ENCODE data around the gene SOX10. TPM values are rescaled to one million over a fixed set of nuclear protein-coding genes. Genes with fewer than 3 reads are reported as not detected.

SOX10 gene
- total RNA-seq, 4 donors from 2014 or later: 7.8 to 45.2 (median 29.7) TPM

DNA sequence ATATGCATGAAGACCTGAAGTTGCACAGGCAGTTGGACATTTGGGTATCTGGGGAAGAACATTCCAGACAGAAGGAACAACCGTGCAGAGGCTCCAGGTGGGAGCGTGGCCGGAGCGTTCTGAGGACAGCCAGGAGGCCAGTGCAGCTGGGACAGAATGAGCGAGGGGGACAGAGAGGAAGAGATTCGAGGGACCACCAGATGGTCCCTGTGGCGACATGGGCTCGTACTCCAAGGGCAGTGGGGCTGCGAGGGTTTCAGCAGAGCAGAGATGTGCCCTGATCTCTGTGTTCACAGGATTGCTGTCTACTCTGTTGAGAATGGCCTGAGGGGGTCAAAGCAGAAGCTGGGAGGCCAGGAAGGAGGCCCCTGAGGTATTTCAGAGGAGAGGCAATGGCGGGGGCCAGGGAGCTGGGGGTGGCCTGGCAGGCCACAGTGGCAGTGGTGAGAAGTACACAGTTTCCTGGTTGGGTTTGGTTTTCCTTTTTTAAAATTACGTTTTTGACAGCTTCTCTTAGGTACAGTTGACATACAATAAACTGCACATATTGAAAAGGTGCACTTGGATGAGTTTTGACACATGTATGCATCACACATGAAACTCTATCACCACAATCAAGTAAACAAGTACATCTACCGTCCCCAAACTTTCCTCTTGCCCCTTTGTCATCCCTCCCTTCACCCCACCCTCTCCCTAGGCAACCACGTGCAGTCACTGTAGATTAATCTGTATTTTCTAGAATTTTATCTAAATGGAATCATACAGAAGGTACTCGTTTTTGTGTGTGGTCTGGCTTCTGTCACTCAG is 24.8 kb upstream of the SOX10 start:
- WGBS, 2 donors: 77 to 80% methylated on average over 14 of the region's 14 CpGs
- intact Hi-C loops (cut with DNase I; ENCODE audit: low total_unique reads): no loop called here
- no peak for DNase-seq (ENCODE audit: low spot score in 2 of 2)
- H3K4me3 ChIP-seq (ENCODE audit: low read depth, poor library complexity, severe bottlenecking): no peak overlapping the region
- TF ChIP-seq, protein P1, sequence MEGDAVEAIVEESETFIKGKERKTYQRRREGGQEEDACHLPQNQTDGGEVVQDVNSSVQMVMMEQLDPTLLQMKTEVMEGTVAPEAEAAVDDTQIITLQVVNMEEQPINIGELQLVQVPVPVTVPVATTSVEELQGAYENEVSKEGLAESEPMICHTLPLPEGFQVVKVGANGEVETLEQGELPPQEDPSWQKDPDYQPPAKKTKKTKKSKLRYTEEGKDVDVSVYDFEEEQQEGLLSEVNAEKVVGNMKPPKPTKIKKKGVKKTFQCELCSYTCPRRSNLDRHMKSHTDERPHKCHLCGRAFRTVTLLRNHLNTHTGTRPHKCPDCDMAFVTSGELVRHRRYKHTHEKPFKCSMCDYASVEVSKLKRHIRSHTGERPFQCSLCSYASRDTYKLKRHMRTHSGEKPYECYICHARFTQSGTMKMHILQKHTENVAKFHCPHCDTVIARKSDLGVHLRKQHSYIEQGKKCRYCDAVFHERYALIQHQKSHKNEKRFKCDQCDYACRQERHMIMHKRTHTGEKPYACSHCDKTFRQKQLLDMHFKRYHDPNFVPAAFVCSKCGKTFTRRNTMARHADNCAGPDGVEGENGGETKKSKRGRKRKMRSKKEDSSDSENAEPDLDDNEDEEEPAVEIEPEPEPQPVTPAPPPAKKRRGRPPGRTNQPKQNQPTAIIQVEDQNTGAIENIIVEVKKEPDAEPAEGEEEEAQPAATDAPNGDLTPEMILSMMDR (IDR thresholded peaks at IDR 0.05): no peak
- no peak for TF ChIP-seq POLR2A (IDR thresholded peaks at IDR 0.05)

DNA sequence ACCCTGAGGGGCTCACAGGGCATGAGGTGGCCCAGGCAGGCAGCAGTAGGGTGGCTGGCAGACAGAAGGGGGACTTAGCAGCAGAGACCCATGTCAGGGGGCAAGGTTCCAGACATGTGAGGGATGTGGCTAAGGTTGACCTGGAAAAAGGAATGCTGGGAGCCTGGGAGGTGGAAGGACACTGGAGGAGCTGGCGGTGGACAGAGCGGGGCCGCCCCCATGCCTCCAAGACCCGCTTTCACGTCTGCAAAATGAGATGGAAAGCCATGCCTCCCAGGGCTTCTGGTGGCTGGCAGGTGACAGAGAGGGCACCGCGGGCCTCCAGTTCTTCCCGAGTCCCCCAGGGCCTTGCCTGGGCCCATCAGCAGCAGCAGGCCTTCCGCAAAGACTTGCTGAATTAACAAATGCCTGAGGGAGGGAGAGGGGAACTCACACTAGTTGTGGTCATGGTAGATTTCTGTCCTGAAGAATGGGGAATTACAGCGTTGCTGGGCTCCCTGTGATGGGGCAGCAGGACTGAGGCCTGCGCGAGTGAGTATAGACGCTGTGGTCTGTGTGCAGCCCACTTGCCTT is 23.1 kb upstream of the SOX10 start:
- WGBS, 2 donors: 87 to 89% methylated on average over 13 of the region's 13 CpGs
- no peak for TF ChIP-seq POLR2A (IDR thresholded peaks at IDR 0.05)
- TF ChIP-seq, protein P1 (IDR thresholded peaks at IDR 0.05): no peak
- no peak for DNase-seq (ENCODE audit: low spot score in 2 of 2)
- intact Hi-C loops (cut with DNase I; ENCODE audit: low total_unique reads): no loop called here
- H3K4me3 ChIP-seq (ENCODE audit: low read depth, poor library complexity, severe bottlenecking): no peak overlapping the region

DNA sequence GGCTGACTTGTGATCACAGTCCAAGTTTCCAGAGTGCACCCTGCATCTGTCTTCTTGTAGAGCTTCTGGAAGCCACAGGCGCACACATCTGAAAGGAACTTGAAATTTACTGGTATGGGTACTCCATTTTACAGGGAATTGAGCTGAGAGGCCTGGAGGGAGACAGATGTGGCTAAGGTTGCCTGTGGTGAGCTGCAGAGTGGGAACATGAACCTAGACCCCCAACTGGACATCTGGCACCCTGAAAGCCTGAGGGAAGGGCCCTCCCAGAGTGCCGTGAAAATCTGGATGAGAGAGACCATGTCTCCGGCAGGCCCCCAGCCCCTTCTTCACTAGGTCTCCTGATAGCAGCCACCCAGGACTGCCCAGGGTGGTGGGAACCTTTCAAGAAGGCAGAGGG is 22.6 kb upstream of the SOX10 start:
- DNase-seq (ENCODE audit: low spot score in 2 of 2): no peak
- intact Hi-C loops (cut with DNase I; ENCODE audit: low total_unique reads): no loop called here
- WGBS, 2 donors: 93 to 96% methylated on average over 3 of the region's 3 CpGs
- no peak overlapping the region for H3K4me3 ChIP-seq (ENCODE audit: low read depth, poor library complexity, severe bottlenecking)
- TF ChIP-seq POLR2A (IDR thresholded peaks at IDR 0.05): no peak
- TF ChIP-seq, protein P1 (IDR thresholded peaks at IDR 0.05): no peak

DNA sequence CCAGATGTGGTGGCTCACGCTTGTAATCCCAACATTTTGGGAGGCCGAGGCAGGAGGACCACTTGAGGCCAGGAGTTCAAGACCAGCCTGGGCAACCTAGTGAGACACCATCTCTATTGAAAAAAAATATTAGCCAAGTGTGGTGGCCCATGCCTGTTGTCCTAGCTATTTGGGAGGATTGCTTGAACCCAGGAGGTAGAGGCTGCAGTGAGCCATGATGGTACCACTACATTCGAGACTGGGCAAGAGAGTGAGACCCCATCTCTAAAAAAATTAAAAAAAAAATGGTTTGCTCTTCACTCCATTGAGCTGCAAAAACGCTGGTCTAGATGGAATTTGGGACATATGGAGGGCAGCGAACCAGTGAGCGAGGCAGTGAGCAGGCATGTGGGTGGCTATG is 21.6 kb upstream of the SOX10 start:
- DNase-seq (ENCODE audit: low spot score in 2 of 2): no peak
- TF ChIP-seq, protein P1 (IDR thresholded peaks at IDR 0.05): no peak
- TF ChIP-seq POLR2A (IDR thresholded peaks at IDR 0.05): no peak
- WGBS, 2 donors: 89 to 90% methylated on average over 6 of the region's 6 CpGs
- intact Hi-C loops (cut with DNase I; ENCODE audit: low total_unique reads): no loop called here
- no peak overlapping the region for H3K4me3 ChIP-seq (ENCODE audit: low read depth, poor library complexity, severe bottlenecking)

DNA sequence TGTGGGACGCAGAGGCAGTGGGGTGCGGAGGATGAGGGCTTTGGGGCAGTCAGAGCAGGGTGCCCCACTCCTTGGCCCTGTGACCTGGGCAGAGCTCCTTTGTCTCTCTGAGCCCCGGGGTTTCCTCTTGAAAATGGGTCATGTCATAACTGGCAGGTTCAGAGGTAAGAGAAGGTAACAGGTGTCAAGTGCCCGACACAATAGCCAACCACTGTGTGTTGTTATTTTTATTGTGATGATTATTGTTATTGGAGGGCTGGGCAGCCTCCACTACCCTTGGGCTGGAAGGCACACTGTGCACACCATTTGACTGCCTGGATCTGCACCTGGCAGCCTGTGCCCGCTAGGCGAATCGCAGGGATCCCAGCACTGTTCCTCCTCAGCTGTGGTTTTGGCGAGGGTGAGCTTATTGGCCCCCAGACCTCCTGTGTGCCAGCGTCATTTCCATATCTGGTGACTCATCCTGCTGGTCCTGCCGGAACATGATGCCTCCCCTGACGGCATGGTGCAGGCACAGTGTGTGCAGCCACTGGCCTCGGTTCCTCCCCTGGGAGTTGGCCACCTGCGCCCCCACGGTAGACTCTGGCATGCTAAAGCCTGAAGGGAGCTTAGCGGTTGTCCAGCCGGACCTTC is 15.4 kb upstream of the SOX10 start:
- WGBS, 2 donors: 25 to 44% methylated on average over 10 to 16 of the region's 16 CpGs
- H3K4me3 ChIP-seq (ENCODE audit: low read depth, poor library complexity, severe bottlenecking): no peak overlapping the region
- no peak for DNase-seq (ENCODE audit: low spot score in 2 of 2)
- TF ChIP-seq, protein P1 (IDR thresholded peaks at IDR 0.05): no peak
- TF ChIP-seq POLR2A (IDR thresholded peaks at IDR 0.05): no peak
- intact Hi-C loops (cut with DNase I; ENCODE audit: low total_unique reads): no loop called here
